ENCODE data around the gene FAM20C. TPM values are rescaled to one million over a fixed set of nuclear protein-coding genes. Genes with fewer than 3 reads are reported as not detected.
"Not testable (repeated sequence)": the region's sequence is repeated elsewhere in the genome, so short reads cannot be mapped to it uniquely, and the experiment has no call there.

The FAM20C gene
- polyA plus RNA-seq, 12 donors = 24.0 to 51.8 (median 32.9) TPM; not detected in 1

DNA sequence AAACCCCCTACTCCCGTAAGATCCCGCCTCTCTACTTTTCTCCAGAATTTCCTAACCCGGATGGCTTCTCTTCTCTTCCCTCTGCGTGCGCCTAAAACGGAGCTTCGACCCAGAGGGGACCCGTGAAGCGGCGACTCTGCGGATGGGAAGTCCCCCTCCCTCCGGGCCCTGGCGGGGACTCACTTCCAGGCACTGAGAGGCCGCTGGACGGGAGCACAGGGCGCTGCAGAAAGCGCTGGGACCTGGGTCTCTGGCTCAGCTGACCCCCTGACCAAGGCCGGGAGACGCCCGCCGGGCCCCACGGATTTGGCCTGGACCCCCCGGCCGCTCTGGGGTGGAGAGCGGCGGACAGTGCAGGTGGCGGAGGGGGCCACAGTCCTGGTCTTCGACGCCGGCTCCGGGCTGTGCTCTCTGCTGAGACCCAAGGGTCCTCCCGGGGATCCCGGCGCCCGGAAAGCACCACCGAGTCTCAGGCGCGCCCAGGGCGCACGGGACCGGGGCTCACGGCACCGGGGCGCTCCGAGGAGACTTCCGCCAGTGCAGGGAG lies 96.9 kb downstream of the FAM20C start:
- DNase-seq = no peak

DNA sequence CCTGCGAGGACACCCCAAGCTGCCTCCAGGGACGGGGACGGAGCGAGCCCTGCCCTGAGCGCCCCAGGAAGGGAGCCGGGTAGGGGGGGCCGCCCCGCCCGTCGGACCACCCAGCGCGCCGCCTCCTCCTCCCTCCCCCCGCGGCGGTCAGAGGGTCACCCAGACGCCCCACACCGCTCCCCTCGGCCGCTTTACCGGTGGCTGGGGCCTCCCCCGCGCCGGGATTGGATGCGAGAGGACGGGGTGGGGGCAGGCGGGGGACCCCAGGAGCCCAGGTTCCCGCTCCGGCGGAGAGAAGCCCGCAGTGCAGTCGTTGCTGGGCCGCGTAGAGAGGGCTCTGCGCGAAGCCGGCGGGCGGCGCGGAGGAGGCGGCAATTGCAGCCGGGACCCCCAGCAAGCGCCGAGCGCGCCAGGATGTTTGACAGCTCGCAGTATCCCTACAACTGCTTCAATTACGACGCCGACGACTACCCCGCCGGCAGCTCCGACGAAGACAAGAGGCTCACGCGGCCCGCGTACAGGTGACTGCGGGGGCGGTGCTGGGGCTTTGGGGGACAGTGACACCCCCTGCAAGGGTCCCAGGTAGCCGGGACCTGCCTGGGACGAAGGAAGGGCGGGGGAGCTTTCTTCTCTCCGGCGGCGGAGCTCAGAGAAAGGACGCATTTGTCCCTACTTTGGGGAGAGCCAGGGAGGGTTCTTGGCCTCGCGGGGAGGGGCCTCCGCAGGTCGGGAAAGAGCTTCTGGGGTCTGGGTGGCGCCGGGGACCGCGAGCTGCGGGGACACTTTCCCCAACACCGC lies 97.6 kb downstream of the FAM20C start, which contains the start of gene FOXL3:
Gene FOXL3 (plus strand): TSS at position 415 of the 798 bp plus-strand sequence. CDS start 0 bp downstream, at position 415.
- DNase-seq = no peak

DNA sequence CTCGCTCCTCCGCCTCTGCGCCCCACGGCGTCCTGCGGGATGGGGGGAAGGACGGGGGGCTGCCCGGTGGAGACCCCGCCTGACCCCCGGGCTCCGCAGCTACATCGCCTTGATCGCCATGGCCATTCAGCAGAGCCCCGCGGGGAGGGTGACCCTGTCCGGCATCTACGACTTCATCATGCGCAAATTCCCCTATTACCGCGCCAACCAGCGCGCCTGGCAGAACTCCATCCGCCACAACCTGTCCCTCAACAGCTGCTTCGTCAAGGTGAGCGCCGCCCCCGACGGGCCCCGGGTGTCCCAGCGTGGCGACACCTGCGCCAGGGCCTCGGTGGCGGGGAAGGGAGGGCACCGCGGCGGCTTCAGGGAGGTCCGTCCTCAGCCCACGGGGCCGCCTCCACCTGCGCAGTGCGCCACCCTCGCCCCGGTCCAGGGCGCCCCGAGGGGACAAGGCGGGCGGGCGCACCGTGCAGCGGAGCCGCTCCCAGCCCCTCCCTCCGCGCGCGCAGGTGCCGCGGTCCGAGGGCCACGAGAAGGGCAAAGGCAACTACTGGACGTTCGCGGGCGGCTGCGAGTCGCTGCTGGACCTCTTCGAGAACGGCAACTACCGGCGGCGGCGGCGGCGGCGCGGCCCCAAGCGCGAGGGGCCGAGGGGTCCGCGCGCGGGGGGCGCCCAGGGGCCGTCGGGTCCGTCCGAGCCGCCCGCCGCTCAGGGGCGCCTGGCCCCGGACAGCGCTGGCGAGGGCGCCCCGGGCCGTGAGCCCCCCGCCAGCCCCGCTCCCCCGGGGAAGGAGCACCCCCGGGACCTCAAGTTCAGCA lies 98.4 kb downstream of the FAM20C start:
- no peak for DNase-seq

DNA sequence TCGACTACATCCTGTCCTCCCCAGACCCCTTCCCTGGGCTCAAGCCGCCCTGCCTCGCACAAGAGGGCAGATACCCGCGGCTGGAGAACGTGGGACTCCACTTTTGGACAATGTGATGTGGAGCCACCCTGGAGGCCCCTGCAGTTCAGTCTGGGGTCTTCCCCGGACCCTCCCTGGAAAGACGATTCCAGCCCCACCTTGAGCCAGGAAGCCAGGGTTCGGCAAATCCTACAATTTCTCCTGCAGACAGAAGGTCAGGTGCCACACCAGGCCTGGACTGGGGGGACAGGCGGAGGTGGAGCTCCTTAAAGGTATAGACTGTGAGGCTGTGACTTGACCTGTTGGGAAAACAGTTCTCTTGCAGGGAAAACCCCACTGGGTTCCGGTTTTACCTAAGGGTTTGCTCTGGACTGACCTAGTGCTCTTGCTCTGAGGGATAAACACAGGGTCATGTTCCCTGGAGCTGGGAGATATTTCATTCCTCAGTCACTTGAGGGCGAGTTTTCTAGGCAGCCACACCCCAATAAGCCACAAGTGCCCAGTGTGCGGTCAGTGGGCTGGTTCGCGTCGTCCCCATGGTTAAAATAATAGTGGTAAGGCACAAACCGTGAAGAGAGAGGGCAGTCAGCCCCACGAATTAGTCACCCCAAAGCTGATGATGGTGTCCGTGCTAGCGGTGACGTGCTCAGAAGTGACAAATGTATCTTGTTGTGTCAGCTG lies 99.2 kb downstream of the FAM20C start:
- no peak for DNase-seq

DNA sequence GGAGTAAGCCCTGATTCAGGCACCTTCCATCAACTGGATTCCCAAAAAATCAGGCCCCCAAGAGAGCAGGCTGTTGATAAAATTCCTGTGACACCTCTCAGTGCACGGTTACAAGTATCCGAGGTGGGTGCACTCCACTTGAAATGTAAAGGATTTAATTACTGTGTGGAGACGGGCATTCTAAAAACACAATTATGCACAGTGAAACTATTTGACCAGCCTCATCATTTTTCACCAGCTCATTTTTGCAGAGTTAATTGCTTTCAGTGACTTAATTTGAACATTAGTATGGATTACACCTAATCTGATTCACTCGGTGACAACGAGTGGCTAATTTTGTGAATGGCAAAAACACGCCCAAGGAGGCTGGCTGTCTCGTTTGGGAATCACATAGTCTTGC lies 99.9 kb downstream of the FAM20C start:
- DNase-seq = no peak

DNA sequence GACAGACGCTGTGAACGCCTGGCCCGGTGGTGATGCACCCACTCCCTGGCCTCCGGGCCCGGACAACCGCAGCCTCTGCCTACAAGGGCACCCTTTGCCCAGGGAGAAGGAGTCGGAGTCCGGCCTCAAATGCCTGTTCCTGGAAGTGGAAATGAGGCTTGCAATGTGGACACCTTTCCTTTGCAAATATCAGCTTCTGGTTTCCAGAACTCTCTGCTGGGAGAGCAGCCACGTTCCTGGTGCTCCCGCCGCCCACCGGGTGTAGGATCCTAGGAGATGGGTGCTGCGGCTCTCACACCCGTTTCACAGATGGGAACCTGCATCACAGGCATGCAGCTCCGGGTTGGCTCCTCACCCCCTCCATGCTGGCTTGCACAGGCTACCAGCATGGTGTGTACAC lies 100.5 kb downstream of the FAM20C start:
- no peak for DNase-seq

DNA sequence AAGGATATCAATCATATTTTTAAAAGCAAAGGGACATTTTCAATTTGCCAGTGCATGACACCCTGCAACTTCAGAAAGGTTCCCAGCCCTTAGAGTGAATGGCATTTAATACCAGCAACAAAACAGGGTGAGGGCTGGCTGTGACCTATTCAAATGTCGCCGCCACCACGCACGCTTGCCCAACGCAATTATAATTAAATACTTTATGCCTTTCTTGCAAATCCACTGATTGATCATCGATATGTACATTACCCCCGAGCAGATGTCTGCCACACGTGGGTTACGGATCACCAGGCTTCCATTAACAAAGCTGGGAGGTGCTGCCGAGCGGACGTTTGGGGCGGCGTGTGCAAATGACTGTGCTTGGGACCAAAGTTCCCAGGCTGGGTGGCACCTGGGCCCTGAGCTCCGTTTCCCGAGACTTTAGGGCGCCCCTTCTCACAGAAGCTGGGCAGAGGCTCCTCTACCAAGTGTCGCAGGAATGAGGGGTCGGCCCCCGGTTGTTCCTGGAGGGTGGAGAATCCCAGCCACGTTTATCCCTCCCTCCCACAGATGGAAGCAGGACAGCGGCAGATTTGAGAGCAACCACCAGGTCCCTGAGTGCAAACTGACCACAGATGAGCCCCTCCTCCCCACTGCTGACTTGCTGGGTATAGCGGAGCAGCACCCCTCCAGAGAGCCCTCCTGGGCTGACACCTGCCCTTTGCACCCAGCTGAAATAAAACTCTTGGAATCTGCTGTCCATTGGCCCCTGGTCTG lies 101.5 kb downstream of the FAM20C start:
- no peak for DNase-seq

DNA sequence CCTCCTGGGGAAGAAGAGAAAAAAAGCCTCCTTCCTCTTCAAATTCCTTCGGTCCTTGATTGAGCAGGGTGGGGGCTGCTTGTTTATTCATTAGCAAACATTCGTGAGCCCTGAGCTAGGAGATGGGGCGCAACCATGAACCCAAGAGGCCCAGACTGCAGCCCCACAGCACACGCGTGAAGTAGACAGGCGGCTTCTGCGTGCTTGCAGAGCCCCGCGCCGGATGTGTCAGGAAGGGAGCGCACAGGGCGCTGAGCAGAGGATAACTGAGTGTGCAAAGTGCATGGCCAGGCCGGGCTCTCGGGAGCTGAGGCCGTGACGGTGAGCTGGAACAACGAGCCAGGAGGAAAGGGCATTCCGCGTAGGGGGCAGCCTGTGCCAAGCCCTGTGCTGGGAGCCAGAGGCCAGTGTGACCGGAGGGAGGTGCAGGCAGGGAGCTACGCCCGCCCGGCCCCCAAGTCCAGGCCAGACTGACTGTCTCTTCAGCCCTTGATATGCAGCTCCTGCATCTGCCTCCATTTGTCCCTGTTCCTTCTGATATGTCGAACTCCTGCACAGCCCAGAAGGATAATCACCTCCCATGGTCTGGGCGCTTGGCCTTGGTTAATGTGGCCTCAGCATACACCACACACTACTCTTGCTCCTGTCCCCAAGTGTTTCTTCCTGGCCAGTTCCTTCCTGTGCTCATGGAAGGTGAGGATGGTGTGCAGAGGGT lies 102.2 kb downstream of the FAM20C start:
- DNase-seq = no peak

DNA sequence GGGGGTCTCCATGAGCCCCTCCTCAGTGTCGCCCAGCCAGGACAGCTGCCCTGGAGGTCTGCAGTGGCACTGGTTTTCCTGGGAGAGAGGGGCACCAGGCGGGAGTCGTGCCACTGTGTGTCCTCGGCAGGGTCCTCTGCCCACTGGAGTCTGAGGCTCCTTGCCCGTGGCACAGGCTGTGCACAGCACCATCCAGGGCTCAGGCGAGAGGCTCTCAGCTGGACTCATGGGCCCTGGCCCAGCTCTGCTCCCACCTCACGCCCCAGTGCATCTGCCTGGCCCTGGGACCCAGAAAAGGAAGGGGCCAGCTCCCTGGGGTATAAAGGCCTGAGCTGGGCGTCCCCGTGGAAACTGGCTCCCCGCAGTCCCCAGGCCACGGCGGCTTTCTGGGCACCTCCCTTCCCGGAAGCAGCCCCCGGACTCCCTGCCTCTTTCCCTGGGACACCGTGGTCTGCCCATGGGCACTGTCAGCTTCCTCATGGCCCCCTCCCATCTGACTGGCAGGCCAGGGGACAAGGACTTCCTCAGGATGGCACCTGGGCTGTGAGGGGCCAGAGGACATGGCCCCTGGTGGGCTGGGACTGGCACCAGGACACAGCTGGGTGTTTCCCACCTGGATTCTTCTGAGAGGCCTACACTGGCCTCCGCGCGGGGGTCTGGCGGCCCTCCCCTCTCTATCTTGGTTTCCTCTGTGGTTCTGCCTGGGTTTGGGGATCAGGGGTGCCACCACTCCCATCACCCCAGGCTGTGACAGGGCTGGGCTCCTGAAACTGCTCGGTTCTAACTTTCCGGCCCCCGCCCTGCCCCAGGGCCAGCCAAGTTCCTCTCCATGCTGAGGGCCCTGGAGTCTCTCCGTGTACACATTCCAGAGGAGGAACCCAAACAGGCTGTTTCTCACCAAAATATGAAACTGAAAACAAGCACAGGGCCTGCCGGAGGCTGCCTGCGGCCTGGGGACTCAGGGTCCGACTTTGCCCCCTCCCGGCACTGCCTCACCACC lies 103.1 kb downstream of the FAM20C start:
- DNase-seq = peak; percentile 27

DNA sequence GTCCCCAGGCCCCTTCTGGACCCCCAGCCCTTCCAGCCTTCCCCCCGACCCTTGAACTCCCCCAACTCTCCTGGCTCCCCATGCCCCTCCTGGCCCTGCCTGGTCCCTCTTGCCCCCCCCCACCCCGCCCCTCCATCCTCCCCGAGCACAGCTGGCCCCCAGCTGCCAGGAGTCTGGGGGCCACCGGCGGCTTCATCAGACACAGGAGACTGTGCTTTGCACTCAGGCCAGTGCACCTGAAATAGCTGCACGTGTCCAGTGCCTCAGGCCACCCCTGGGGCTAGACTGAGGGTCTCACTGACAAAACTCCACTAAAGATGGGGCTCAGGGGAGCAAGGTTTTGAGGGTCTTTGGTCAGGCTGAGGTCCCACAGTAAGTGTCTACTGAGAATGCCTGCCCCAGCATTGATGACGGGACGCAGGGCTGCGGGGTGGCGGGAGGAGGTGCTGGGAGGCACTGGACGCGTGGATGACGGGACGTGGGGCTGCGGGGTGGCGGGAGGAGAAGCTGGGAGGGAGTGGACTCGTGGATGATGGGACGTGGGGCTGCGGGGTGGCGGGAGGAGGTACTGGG lies 104.1 kb downstream of the FAM20C start:
- no peak for DNase-seq

DNA sequence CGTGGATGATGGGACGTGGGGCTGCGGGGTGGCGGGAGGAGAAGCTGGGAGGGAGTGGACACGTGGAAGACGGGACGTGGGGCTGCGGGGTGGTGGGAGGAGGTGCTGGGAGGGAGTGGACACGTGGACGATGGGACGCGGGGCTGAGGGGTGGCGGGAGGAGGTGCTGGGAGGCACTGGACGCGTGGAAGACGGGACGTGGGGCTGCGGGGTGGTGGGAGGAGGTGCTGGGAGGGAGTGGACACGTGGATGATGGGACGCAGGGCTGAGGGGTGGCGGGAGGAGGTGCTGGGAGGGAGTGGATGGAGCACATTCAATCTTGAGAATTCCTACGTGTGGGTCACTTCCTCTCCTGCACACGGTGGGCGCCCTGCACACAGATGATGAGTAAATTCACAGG lies 104.8 kb downstream of the FAM20C start:
- not testable (repeated sequence) for DNase-seq

DNA sequence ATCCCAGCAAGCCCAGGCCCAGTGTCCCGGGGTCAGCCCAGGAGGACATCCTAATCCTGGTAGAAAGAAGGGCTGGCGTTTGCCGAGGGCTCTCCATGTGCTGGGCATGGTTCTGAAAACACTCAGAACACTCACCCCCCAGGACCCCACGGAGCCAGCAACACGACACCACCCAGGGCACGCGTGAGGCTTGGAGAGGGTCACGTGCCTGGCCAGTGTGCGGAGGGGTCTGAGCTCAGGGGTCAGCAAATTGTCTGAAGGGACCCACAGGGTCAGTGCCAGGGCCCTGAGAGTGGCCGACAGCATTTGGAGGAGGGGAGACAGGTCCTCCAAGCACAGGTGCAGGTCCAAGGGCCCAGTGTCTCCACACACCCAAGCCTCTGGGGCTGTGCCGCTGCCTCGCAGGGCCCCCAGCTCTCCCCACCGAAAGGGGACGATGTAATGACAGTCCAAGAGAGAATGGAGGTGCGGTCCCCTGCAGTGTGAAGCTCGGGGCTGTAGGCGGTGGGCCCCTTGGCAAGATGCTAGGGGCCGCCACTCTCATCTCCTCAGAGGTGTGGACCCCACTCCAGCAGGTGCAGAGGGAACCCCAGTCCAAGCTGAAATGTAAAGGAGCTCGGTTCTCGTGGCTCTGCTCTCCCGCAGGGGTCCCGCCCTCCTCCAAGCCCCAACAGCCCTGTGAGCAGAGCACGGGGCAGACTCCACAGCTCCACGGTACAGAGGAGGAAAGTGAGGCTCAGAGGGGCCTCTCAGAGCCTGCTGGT lies 105.4 kb downstream of the FAM20C start:
- no peak for DNase-seq

DNA sequence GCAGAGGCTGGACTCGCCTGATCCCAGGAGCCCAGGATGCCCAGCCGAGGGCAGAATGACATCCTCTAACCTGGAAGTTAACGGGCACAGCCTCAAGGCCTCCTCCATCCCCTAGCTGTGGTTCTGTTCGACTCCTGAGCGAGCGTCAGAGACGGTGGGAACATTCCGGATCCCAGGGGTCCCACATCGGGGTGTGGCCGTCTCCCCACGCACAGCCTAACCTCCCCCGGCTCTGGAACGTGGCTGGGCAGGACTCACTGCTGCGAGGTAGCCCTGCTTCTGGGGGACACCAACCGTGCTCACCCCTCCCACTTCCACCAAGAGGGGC lies 106.0 kb downstream of the FAM20C start:
- no peak for DNase-seq

DNA sequence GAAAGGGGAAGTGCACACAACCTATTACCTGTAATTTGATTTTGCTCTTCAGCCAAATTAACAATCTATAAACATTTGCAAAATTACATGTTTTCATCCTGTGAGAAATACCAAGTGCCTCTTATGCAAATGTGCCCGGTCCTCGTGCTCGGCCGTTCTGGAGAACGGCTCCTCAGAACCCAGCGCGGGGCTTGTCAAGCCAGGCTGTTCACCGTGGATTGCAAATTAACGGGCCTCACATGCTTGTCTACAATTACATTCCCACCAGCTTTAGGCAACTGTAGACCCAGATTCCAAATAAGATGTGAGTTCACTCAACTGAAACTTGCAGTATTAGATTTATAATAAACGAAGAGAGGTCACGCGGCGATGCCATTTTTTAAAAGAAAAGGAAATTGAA lies 106.4 kb downstream of the FAM20C start:
- no peak for DNase-seq

DNA sequence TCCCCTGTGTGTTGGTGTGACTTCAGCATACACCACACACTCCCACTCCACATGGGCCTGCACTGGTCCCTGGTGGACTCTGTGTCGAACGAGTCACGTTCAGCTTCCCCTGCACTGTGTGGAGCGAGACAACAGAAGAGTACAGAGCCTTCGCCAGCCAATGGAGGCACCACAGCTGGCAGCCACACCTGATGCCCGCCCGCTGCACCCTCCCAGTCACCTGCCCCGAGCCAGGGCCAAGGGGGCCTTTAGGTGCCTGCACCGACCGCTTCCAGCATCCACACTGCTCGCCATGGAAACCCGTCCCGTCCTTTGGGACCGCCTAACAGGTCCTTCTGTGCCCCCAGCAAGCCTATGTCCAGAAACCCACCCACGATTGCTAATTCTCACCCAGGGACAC lies 106.8 kb downstream of the FAM20C start:
- no peak for DNase-seq

DNA sequence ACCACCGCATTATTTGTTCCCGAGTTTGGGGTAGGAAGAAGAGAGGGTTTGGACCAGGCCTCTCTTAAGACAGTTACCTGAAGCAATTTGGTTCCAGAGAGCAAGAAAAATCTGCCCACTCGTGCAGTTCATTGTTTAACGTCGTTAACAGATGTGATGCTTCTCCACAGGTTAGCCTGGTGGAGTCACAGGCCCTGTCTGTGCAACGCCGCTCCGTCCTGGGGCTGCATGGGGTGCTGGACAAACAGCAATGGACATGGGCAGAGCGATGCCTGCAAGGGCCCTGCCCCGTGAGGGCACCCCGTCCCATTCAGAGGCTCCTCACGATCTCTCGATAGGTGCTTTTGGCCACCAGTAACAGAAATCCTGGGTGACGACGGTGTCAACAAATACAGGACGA lies 107.3 kb downstream of the FAM20C start:
- DNase-seq = no peak

DNA sequence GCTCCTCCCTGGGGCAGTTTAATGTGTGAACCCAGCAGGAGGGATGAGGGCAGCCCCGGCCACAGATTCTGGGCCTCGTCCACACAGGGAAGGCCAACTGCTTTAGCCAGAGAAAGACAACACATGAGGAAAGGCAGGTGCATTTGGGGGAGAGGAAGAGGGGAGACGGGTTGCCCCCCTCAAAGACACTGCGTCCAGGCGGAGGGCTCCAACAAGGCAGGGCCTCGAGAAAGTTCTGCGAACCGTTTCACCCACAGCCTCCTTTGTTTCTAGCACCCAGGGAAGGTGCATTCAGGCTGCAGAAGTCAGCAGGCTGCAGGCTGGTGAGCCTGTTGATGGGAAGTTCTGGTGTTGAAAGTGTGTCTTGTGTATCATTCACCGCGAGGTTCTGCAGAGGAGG lies 107.7 kb downstream of the FAM20C start:
- no peak for DNase-seq
